Stimulated activated CD8-positive, alpha-beta memory T cell treated with anti-CD3 and anti-CD28 coated beads, Interleukin-12 subunit alpha, Interleukin-12 subunit beta, amount 100 ng/mL, for 24 hours (primary cell): ENCODE results near the gene MAN2A1.

Experiments used
- DNase-seq: peaks from one replicate; pipeline ENCODE4 v3.0.0-alpha.2; 2020; ENCODE audit errors: extremely low read depth

Gene MAN2A1

GRCh38 chr5:109706095-109706494 lies 16.4 kb downstream of the MAN2A1 start:
- DNase-seq, result no peak

- DNase-seq, result no peak
These were observed 17.8 kb downstream of the MAN2A1 start for GRCh38 chr5:109707531-109707930.

GRCh38 chr5:109708813-109709212 lies 19.1 kb downstream of the MAN2A1 start:
- DNase-seq, result no peak

- DNase-seq, result no peak
These were observed 19.5 kb downstream of the MAN2A1 start for GRCh38 chr5:109709225-109709624.

GRCh38 chr5:109711673-109712072 lies 21.9 kb downstream of the MAN2A1 start:
- DNase-seq, result no peak

GRCh38 chr5:109713453-109713852 lies 23.7 kb downstream of the MAN2A1 start:
- DNase-seq, result no peak

GRCh38 chr5:109714592-109714991 lies 24.9 kb downstream of the MAN2A1 start:
- DNase-seq, result no peak

GRCh38 chr5:109718216-109718615 lies 28.5 kb downstream of the MAN2A1 start:
- DNase-seq, result no peak

- DNase-seq, result no peak
These were observed 28.9 kb downstream of the MAN2A1 start for GRCh38 chr5:109718632-109719031.

GRCh38 chr5:109719978-109720377 lies 30.3 kb downstream of the MAN2A1 start:
- DNase-seq, result no peak

GRCh38 chr5:109721741-109722140 lies 32.0 kb downstream of the MAN2A1 start:
- DNase-seq, result no peak

- DNase-seq, result no peak
These were observed 33.9 kb downstream of the MAN2A1 start for GRCh38 chr5:109723606-109724005.

- no peak for DNase-seq
These were observed 35.4 kb downstream of the MAN2A1 start for GRCh38 chr5:109725135-109725534.

- no peak for DNase-seq
These were observed 50.3 kb downstream of the MAN2A1 start for GRCh38 chr5:109739741-109740728.

GRCh38 chr5:109740966-109741365 lies 51.2 kb downstream of the MAN2A1 start:
- no peak for DNase-seq

- no peak for DNase-seq
These were observed 51.7 kb downstream of the MAN2A1 start for GRCh38 chr5:109741390-109741789.

GRCh38 chr5:109743041-109743531 lies 53.4 kb downstream of the MAN2A1 start:
- DNase-seq, result no peak

- DNase-seq, result no peak
These were observed 54.1 kb downstream of the MAN2A1 start for GRCh38 chr5:109743770-109744212.

GRCh38 chr5:109744261-109744660 lies 54.5 kb downstream of the MAN2A1 start:
- DNase-seq, result no peak

- DNase-seq, result no peak
These were observed 58.8 kb downstream of the MAN2A1 start for GRCh38 chr5:109748546-109748945.

- DNase-seq, result no peak
These were observed 60.7 kb downstream of the MAN2A1 start for GRCh38 chr5:109750463-109750862.

- DNase-seq, result no peak
These were observed 63.6 kb downstream of the MAN2A1 start for GRCh38 chr5:109753279-109753678.

GRCh38 chr5:109754319-109754718 lies 64.6 kb downstream of the MAN2A1 start:
- no peak for DNase-seq
